Mammary epithelial cell (primary cell): ENCODE results near the gene TP53I13.

Source experiments
- EZH2 ChIP-seq: IDR thresholded peaks from 2 replicates; pipeline ENCODE4 v1.6.1; 2012; ENCODE audit warnings: low read length, inconsistent platforms, borderline replicate concordance
- TF ChIP-seq, protein P1 (sequence below), 2 donors: IDR thresholded peaks in 1 of 2; conservative IDR thresholded peaks in 1 of 2; 2 replicates each; pipeline ENCODE4 v1.5.1; 2011 to 2012; ENCODE audit warnings: inconsistent platforms in 2 of 2, low read length in 2 of 2, mild to moderate bottlenecking in 2 of 2, control low read depth in 1 of 2, low read depth in 1 of 2; ENCODE audit not compliant: insufficient read depth in 1 of 2; ENCODE audit errors: extremely low read depth in 1 of 2

DNA sequence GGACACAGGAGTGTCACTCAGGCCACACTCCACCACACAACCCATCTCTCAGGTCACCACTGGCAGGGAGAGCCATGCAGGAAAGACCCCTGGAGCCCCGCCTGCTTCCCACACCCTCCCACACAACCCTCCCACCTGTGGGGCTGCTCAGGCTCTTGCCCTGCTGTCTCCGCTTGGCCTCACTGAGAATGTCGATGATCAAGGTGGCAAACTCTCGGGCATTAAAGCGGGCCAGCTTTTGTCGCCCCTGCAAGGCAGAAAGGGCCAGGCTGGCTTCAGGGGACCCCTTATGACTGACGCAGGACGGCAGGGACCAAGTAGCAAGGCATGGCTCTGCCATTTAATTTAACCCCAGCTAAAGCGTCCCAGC lies 8.5 kb downstream of the TP53I13 start:
- TF ChIP-seq, protein P1, sequence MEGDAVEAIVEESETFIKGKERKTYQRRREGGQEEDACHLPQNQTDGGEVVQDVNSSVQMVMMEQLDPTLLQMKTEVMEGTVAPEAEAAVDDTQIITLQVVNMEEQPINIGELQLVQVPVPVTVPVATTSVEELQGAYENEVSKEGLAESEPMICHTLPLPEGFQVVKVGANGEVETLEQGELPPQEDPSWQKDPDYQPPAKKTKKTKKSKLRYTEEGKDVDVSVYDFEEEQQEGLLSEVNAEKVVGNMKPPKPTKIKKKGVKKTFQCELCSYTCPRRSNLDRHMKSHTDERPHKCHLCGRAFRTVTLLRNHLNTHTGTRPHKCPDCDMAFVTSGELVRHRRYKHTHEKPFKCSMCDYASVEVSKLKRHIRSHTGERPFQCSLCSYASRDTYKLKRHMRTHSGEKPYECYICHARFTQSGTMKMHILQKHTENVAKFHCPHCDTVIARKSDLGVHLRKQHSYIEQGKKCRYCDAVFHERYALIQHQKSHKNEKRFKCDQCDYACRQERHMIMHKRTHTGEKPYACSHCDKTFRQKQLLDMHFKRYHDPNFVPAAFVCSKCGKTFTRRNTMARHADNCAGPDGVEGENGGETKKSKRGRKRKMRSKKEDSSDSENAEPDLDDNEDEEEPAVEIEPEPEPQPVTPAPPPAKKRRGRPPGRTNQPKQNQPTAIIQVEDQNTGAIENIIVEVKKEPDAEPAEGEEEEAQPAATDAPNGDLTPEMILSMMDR (conservative IDR thresholded peaks at IDR 0.05 in 1 of 2, IDR thresholded peaks at IDR 0.05 in 1 of 2; ENCODE audit: extremely low read depth in 1 of 2, insufficient read depth in 1 of 2, low read depth in 1 of 2, low read length in 2 of 2): no peak
- TF ChIP-seq EZH2: no peak
